ENCODE measurements around the gene ZNF488. TPM values are rescaled to one million over a fixed set of nuclear protein-coding genes. Genes with fewer than 3 reads are reported as not detected.

ZNF488 gene
- total RNA-seq, 4 donors from 2014 or later, result 0.59 to 1.1 (median 1.0) TPM; not detected in 1

DNA sequence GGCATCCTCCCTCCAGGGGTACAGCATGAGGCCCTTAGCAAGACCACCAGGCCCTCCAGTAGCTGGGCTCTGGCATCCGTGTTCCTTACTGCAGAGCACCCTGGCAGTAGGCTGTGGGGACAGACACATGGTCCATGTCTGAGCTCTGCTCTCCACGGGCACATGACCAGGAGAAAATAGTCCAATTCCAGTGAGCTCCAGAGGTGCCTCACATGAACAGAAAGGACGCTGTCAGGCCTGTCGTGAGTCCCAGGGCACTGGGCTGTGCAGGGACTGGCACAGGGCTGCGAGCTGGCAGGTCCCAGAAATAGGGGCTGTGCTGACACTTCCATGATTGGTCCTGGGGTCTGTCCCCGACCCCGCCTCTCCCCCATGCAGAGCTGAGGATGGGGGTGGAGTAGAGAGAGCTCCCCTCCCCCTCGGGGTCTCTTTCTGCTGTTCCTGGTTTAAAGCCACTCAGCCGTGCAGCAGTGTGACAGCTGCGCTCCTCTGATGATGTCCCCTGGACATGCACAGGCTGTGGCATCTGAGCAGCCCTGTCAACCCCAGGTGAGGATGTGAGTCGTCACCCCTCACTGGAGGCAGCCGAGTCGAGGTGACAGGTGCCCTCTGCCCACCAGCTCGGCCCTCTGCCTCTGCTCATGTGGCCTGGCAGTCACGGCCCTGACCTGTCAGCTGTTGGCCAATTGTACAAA is 25.2 kb upstream of the ZNF488 start:
- H3K27ac ChIP-seq, result no peak overlapping the region
- TF ChIP-seq, protein P1, sequence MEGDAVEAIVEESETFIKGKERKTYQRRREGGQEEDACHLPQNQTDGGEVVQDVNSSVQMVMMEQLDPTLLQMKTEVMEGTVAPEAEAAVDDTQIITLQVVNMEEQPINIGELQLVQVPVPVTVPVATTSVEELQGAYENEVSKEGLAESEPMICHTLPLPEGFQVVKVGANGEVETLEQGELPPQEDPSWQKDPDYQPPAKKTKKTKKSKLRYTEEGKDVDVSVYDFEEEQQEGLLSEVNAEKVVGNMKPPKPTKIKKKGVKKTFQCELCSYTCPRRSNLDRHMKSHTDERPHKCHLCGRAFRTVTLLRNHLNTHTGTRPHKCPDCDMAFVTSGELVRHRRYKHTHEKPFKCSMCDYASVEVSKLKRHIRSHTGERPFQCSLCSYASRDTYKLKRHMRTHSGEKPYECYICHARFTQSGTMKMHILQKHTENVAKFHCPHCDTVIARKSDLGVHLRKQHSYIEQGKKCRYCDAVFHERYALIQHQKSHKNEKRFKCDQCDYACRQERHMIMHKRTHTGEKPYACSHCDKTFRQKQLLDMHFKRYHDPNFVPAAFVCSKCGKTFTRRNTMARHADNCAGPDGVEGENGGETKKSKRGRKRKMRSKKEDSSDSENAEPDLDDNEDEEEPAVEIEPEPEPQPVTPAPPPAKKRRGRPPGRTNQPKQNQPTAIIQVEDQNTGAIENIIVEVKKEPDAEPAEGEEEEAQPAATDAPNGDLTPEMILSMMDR (IDR thresholded peaks at IDR 0.05), result no peak
- TF ChIP-seq POLR2A (IDR thresholded peaks at IDR 0.05), result no peak
- no peak for TF ChIP-seq EP300 (IDR thresholded peaks at IDR 0.05)
- DNase-seq (ENCODE audit: low spot score in 2 of 2), result no peak

DNA sequence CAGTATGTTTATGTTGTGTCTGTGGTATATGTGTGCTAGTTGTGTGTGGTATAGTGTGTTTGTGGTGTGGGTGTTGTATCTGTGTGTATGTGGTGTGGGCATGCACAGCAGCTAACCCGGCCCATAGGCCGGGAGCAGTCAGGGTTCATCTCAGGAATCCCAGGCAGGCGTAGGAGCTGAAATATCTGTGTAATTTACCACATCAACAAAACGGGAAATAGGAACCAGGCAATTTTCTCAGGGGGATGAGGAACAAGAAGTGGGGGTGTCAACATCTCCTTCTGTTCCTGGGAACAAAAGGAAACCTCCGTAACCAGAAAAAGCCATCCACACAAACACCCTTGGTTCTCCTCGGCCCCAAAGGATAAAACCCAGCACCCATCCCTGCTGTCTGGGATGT is 24.5 kb upstream of the ZNF488 start:
- WGBS, 2 donors, result 47 to 56% methylated on average over 5 to 6 of the region's 6 CpGs
- DNase-seq (ENCODE audit: low spot score in 2 of 2), result no peak
- TF ChIP-seq EP300 (IDR thresholded peaks at IDR 0.05), result no peak
- TF ChIP-seq POLR2A (IDR thresholded peaks at IDR 0.05), result no peak
- TF ChIP-seq, protein P1 (IDR thresholded peaks at IDR 0.05), result no peak

More for the DNA sequence above, 25.2 kb upstream of the ZNF488 start:
- Histone ChIP-seq H3K4me1 (peaks cover 0 to 2% (median 0%) of the 10 kb centered on the region in 4 donors), H3K36me3 (no peaks in the 10 kb centered on the region), H3K4me3 (no peak overlapping the region), H3K27me3 (no peaks in the 10 kb centered on the region), H3K9me3 (no peaks in the 10 kb centered on the region)
- WGBS, 2 donors, result 66 to 81% methylated on average over 14 to 15 of the region's 15 CpGs

DNA sequence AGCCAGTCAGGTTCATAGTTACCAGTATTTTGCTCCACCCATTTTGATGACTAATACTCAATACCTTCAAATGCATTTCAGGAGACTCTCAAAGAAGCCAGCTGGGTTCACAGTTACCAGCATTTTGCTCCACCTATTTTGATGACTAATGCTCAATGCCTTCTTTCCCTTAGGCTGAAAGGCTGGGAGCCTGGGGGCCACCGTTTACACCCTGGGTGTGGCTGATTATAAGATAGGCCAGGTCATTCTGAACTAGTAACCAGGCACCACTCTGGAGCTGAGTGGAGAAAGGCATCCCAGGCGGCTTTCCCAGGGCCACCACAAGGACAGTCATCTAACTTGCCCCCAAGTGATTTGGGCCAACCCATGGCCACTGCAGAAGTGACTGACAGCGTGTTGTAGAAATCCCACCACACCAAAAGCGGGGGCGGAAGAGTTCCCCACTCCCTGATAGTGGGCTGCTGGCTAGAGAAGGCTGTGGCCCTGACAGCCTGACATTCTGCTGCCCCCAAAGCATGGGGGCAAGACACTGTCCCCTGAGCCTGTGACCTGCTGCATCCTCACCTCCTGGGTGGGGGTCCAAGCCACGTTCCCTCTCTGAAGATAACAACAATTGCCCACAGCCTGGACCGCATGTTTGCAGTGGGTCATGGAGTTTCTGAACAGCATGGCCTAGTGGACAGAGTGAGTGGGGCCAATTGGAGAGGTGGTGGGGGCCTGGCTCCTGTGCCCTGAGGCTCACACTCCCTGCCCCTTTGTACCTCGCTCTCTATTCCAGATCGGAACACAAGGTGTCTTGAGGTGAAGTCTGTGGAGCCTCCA is 23.0 kb upstream of the ZNF488 start:
- no peaks in the 10 kb centered on the region for H3K36me3 ChIP-seq
- no peak overlapping the region for H3K27ac ChIP-seq
- DNase-seq (ENCODE audit: low spot score in 2 of 2), result no peak
- no peaks in the 10 kb centered on the region for H3K9me3 ChIP-seq
- TF ChIP-seq, protein P1 (IDR thresholded peaks at IDR 0.05), result no peak
- TF ChIP-seq EP300 (IDR thresholded peaks at IDR 0.05), result no peak
- TF ChIP-seq POLR2A (IDR thresholded peaks at IDR 0.05), result no peak
- no peak overlapping the region for H3K4me3 ChIP-seq
- 84 to 88% methylated on average over 8 to 9 of the region's 9 CpGs for WGBS, 2 donors
- H3K27me3 ChIP-seq, result no peaks in the 10 kb centered on the region
- peaks cover 0 to 24% (median 13%) of the 10 kb centered on the region in 4 donors for H3K4me1 ChIP-seq

More for the DNA sequence above, 24.5 kb upstream of the ZNF488 start:
- Histone ChIP-seq H3K4me1 (peaks cover 0 to 9% (median 2%) of the 10 kb centered on the region in 4 donors), H3K9me3 (no peaks in the 10 kb centered on the region), H3K27me3 (no peaks in the 10 kb centered on the region), H3K36me3 (no peaks in the 10 kb centered on the region), H3K27ac (no peak overlapping the region), H3K4me3 (no peak overlapping the region)

DNA sequence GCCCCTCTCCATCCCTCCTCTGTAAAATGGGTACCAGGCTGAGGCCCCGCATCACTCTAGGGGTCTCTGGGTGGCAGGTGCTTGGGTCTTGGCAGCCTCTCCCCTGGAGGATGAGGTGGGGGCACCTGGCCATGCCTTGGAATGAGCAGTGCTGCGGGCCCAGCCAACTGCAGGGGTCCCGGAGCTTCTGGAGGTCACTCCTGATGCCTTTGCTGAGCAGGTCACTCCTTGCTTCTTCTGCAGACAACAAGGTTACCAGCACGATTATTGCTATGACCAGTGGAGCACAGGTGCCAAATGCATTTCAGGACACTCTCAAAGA is 22.4 kb upstream of the ZNF488 start:
- H3K4me3 ChIP-seq, result no peak overlapping the region
- no peak for DNase-seq (ENCODE audit: low spot score in 2 of 2)
- TF ChIP-seq EP300 (IDR thresholded peaks at IDR 0.05), result no peak
- TF ChIP-seq, protein P1 (IDR thresholded peaks at IDR 0.05), result no peak
- TF ChIP-seq POLR2A (IDR thresholded peaks at IDR 0.05), result no peak
- WGBS, 2 donors, result 95 to 100% methylated on average over 3 to 4 of the region's 4 CpGs
- no peaks in the 10 kb centered on the region for H3K36me3 ChIP-seq
- no peaks in the 10 kb centered on the region for H3K9me3 ChIP-seq
- H3K27ac ChIP-seq, result no peak overlapping the region
- H3K27me3 ChIP-seq, result no peaks in the 10 kb centered on the region
- peaks cover 0 to 30% (median 15%) of the 10 kb centered on the region in 4 donors for H3K4me1 ChIP-seq

Measured in tibial nerve (tissue), 4 donors.